Immature natural killer cell (primary cell): ENCODE data around the gene CXCR6. TPM values are rescaled to one million over a fixed set of nuclear protein-coding genes. Genes with fewer than 3 reads are reported as not detected.
"Not testable (repeated sequence)": the region's sequence is repeated elsewhere in the genome, so short reads cannot be mapped to it uniquely, and the experiment has no call there.

ENCODE experiments used
- DNase-seq, 3 donors: peaks; one replicate each; pipeline ENCODE4 v3.0.0; 2022; ENCODE audit warnings: mixed read lengths in 1 of 3
- H3K27ac Mint-ChIP-seq, 6 donors: one replicate each; pipeline ENCODE4 v1.8.0; 2020; ENCODE audit warnings: mixed read lengths in 6 of 6, mild to moderate bottlenecking in 5 of 6, inconsistent platforms in 4 of 6, moderate library complexity in 3 of 6
- H3K27me3 Mint-ChIP-seq, 3 donors: one replicate each; pipeline ENCODE4 v1.8.0; 2020 to 2021; ENCODE audit warnings: low read depth in 3 of 3, mild to moderate bottlenecking in 3 of 3, mixed read lengths in 3 of 3, moderate library complexity in 3 of 3, inconsistent platforms in 1 of 3
- H3K36me3 Mint-ChIP-seq, 3 donors: one replicate each; pipeline ENCODE4 v1.8.0; 2020; ENCODE audit warnings: mixed read lengths in 3 of 3, inconsistent platforms in 2 of 3, mild to moderate bottlenecking in 2 of 3
- H3K4me1 Mint-ChIP-seq, 2 donors: one replicate each; pipeline ENCODE4 v1.8.0; 2020; ENCODE audit warnings: inconsistent platforms in 2 of 2, mild to moderate bottlenecking in 2 of 2, mixed read lengths in 2 of 2, moderate library complexity in 1 of 2
- H3K4me3 Mint-ChIP-seq, 5 donors: one replicate each; pipeline ENCODE4 v1.8.0; 2020; ENCODE audit warnings: mild to moderate bottlenecking in 5 of 5, mixed read lengths in 5 of 5, inconsistent platforms in 3 of 5, moderate library complexity in 3 of 5
- H3K9me3 Mint-ChIP-seq, 6 donors: one replicate each; pipeline ENCODE4 v1.8.0; 2020; ENCODE audit warnings: mild to moderate bottlenecking in 6 of 6, mixed read lengths in 6 of 6, inconsistent platforms in 4 of 6, moderate library complexity in 3 of 6
- polyA plus RNA-seq, 3 donors: library from polyadenylated mRNA; unstranded; fragments of 300-500 nt; fragmentation: Illumina TruSeq; gene quantifications; one replicate each; pipeline ENCODE4 v1.2.3, GENCODE V29; 2021

CXCR6 gene
- polyA plus RNA-seq, 3 donors from 2014 or later: 2.7 to 14.7 (median 8.5) TPM

DNA sequence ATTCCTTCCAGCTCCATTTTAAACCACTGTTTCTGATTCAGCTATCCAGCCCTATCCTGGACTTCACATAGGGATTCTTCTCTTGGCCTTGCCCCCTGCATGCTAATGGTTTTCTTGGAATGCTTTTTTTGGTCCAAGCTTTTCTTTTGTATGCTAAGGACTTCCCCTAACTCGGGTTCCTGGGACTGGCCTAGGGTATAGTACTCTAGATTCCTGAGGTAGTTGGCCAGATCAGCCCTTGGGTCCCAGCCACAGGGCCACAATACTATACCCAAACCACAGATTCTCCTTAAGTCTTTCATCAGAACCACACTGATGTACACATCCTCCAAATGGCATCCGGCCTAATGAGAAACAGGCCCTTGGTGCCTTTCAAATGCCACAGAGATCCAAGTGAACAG is 49.6 kb downstream of the CXCR6 start:
- Mint-ChIP-seq H3K4me1 (peaks cover 75 to 84% of the 10 kb centered on the region in 2 donors), H3K4me3 (peak overlapping the region; percentile 66 to 82 (median 73)), H3K27me3 (peaks cover 9 to 13% (median 12%) of the 10 kb centered on the region in 3 donors), H3K36me3 (peaks cover 0 to 5% (median 0%) of the 10 kb centered on the region in 3 donors), H3K27ac (peak overlapping the region; percentile 69 to 88 (median 80)), H3K9me3 (no peaks in the 10 kb centered on the region)
- no peak for DNase-seq

DNA sequence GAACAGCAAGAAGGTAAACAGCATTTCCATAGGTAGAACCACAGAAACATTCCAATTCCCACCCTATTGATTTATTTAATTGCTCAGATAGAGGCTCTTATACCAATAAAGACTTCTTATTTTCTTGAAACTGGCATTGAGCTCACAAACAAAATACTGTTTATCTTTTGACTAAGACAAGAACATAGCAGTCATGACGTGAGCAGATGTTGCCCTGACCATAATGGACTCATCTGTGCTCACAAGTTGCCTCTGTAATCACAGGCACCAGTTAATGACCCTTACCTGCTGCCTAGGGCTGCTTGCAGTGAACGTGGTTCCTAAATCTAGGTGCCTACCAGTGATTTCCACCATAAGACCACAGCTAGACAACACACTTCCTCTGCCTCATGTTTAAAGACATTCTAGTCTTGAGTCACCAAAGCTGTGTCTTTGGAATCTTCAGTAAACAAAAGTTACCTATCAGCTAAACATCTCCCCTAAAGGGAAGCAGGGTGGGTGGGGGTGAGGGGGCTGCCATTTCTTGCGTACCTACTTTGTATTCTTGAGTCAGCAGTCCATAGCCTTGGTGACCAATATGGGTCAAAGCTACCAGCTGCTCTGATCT is 50.3 kb downstream of the CXCR6 start:
- Mint-ChIP-seq H3K4me3 (peak overlapping the region; percentile 66 to 82 (median 73)), H3K27me3 (peaks cover 9 to 13% (median 12%) of the 10 kb centered on the region in 3 donors), H3K27ac (peak overlapping the region; percentile 69 to 89 (median 82)), H3K9me3 (no peaks in the 10 kb centered on the region), H3K36me3 (peaks cover 0 to 5% (median 0%) of the 10 kb centered on the region in 3 donors), H3K4me1 (peaks cover 69 to 76% of the 10 kb centered on the region in 2 donors)
- peak; percentile 29 to 30 (median 30) for DNase-seq

DNA sequence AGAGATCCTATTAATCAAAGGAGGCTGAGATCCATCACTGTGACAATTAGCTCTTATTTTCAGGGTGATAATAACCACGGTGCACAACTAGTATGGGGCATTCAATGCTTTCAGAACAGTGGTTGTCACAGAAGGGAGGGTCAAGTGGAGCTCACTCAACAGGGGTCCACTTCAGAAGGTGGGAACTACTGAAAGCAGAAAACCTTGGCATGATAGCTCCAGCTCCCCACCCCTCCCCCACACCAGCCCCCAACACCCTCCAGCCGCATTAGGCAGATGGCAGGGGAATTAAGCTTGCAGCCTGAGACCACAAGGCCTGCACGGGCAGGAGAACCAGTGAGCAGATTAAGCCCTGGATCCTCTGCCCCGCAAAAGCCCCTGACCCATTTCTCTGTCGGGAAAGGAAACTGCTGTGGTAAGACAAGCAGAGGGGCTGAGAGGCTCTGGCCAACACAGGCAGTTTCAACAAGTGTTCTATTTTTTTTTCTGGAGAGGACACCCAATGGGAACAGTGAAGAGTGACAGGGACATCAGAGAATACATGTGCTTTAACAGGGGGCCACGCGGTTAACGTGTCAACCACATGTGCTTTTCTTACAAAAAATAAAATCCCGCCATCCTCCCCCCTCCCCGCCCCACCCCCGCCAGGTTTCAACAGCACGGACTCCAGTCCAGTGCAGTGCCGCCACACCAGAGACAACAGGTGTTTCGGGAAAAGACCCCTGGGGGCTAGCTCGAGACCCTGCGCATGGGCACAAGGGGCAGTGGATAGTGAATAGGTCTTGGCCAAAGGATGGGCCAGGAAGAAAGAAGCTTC is 51.4 kb downstream of the CXCR6 start:
- H3K4me3 Mint-ChIP-seq: peak overlapping the region; percentile 84 to 94 (median 91)
- H3K36me3 Mint-ChIP-seq: peaks cover 0 to 5% (median 1%) of the 10 kb centered on the region in 3 donors
- DNase-seq: peak; percentile 85 to 88 (median 86)
- peak overlapping the region; percentile 89 to 97 (median 92) for H3K27ac Mint-ChIP-seq
- no peaks in the 10 kb centered on the region for H3K9me3 Mint-ChIP-seq
- peaks cover 58 to 65% of the 10 kb centered on the region in 2 donors for H3K4me1 Mint-ChIP-seq
- H3K27me3 Mint-ChIP-seq: peaks cover 9 to 13% (median 12%) of the 10 kb centered on the region in 3 donors

DNA sequence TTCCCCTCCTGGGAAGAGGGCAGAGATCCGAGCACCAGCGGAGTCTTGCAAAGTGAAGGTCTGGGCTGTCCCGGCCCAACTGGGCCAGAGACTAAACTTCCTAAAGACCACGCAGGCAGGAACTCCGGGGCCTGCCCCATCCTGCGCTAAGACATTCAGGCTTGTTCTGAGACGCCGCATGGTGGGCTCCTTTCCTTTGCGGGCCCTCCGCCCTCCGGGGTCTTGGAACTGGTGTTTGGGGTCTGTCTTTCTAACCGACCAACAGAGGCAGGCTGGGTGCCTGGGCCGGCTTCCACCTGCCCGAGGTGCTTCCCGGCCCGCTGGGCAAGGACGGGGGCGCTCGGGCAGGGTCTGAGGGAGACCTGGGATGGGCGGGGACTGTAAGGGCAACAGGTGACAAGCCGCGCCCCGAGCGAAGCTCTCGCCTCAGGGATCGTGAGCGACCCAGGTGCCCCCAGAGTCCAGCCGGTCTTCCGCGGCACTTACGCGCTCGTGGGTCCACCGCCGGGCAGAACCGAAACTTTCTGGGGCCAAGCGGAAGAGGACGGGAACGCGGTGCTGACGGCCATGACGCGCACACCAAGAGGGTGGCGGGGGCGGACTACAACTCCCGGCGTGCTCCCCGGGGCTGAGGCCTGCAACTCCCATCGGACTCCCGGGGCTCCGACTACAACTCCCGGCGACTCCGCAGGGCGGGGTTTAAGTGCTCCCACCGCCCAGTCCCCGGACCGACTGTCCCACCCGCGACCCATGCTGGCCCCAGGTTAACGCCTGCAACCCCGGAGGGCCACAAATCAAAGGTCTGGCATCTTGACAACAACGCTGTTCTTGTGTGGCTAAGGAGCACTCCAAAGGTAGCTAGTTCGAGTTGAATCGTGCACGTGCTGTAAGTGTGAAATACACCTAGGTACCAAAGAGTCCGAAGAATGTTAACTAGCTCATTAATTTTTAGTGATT is 52.2 kb downstream of the CXCR6 start, which contains the start of gene FYCO1:
Gene FYCO1, minus strand, starts transcription at position 589 of the 957 bp plus-strand sequence. CDS start 10,914 bp downstream, outside the sequence.
- Mint-ChIP-seq H3K4me3 (peak within 1 kb of the TSS; percentile 84 to 94 (median 91)), H3K36me3 (peaks cover 0 to 5% (median 4%) of the 10 kb centered on the region in 3 donors), H3K4me1 (peaks cover 49 to 57% of the 10 kb centered on the region in 2 donors), H3K27ac (peak within 1 kb of the TSS; percentile 89 to 97 (median 92)), H3K9me3 (no peaks in the 10 kb centered on the region), H3K27me3 (peaks cover 9 to 13% (median 12%) of the 10 kb centered on the region in 3 donors)
- peak; percentile 87 to 89 (median 88) for DNase-seq

DNA sequence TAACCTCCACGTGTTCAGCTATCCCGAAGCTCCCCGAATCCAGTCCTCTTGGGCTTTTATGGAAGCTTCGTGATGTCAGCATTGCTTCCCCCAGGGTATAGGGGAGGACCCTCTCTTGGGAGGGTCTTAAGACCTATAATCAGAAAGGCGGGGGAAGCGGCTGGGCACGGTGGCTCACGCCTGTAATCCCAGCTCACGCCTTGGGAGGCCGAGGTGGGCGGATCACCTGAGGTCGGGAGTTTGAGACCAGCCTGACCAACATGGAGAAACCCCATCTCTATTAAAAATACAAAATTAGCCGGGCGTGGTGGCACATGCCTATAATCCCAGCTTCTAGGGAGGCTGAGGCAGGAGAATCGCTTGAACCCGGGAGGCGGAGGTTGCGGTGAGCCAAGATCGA is 54.2 kb downstream of the CXCR6 start:
- Mint-ChIP-seq H3K27me3 (peaks cover 9 to 15% (median 9%) of the 10 kb centered on the region in 3 donors), H3K4me1 (peaks cover 32 to 38% of the 10 kb centered on the region in 2 donors)
- not testable (repeated sequence) for H3K36me3 Mint-ChIP-seq, DNase-seq, H3K9me3 Mint-ChIP-seq, H3K4me3 Mint-ChIP-seq, H3K27ac Mint-ChIP-seq

DNA sequence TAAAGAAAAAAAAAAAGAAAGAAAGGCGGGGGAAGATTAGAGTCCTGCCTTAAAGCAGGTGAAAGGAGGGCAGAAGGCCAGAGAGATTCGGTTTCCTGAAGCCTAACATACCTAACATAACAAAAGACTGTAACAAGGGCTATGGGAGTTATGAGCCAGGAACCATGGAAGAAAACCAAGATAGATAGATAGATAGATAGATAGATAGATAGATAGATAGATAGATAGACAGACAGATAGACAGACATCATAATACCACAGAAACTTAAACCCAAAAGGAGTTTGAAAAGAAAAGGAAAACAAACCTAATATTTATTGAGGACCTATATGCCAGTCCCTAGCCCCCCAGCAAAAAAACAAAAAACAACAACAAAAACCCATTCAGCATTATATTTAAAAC is 54.7 kb downstream of the CXCR6 start:
- Mint-ChIP-seq H3K27me3 (peaks cover 7 to 15% (median 9%) of the 10 kb centered on the region in 3 donors), H3K4me3 (no peak overlapping the region), H3K9me3 (no peaks in the 10 kb centered on the region), H3K27ac (peak overlapping the region in 2 of 6 donors; percentile 45 to 63), H3K36me3 (peaks cover 0 to 4% (median 3%) of the 10 kb centered on the region in 3 donors), H3K4me1 (peaks cover 28 to 33% of the 10 kb centered on the region in 2 donors)
- DNase-seq: no peak

Other genes with a start within 250 kb of the CXCR6 start
- not detected for gene SLC6A20, start 146.9 kb upstream of the CXCR6 start, polyA plus RNA-seq
- 10 to 100 TPM in 2 of 3 donors, 1 to 10 TPM in 1; 4.0 to 15.3 (median 10.5) TPM for gene LZTFL1, start 101.3 kb upstream of the CXCR6 start, polyA plus RNA-seq
- not detected for gene CCR9, start 56.9 kb upstream of the CXCR6 start, polyA plus RNA-seq
- 1 to 10 TPM in 2 of 3 donors, under 1 TPM in 1; 0.22 to 6.1 (median 2.1) TPM for gene FYCO1, start 52.4 kb downstream of the CXCR6 start, polyA plus RNA-seq
- under 1 TPM in 2 of 3 donors, not detected in 1; 0.04 to 0.26 TPM for gene XCR1, start 84.0 kb downstream of the CXCR6 start, polyA plus RNA-seq